ENCODE data around the gene SUMO3. TPM values are rescaled to one million over a fixed set of nuclear protein-coding genes. Genes with fewer than 3 reads are reported as not detected.

The SUMO3 gene
- total RNA-seq, 1 experiment from 2014 or later = 70.3 TPM

- H3K4me3 ChIP-seq (ENCODE audit: low read length) = no peak overlapping the region
- no peaks in the 10 kb centered on the region for H3K9me3 ChIP-seq (ENCODE audit: low read length)
- no peak overlapping the region for H3K4me2 ChIP-seq (ENCODE audit: low read depth, low read length, poor library complexity, severe bottlenecking)
- peaks cover 16% of the 10 kb centered on the region for H3K79me2 ChIP-seq (ENCODE audit: low read length)
- H3K27ac ChIP-seq (ENCODE audit: low read length) = no peak overlapping the region
- no peak for DNase-seq
- H3K4me1 ChIP-seq (ENCODE audit: low read length) = no peaks in the 10 kb centered on the region
- H3K36me3 ChIP-seq (ENCODE audit: insufficient read depth, low read length) = no peaks in the 10 kb centered on the region
- no peak overlapping the region for H3K9ac ChIP-seq (ENCODE audit: low read length)
- no peak overlapping the region for H2AFZ ChIP-seq (ENCODE audit: low read length)
- H3K27me3 ChIP-seq (ENCODE audit: low read length) = no peaks in the 10 kb centered on the region
- 0 out of 2 replicates have a peak, but pooled peaks cover 9% of the 10 kb centered on the region for H4K20me1 ChIP-seq (ENCODE audit: insufficient read depth, low read depth, low read length)
- H3K9me2 ChIP-seq (replicated peaks; ENCODE audit: insufficient read depth, low read length) = no peaks in the 10 kb centered on the region
These were observed 39.4 kb upstream of the SUMO3 start for GRCh38 chr21:44857127-44857892.

- Histone ChIP-seq H3K9me2 (replicated peaks; ENCODE audit: insufficient read depth, low read length) (no peaks in the 10 kb centered on the region), H3K4me3 (ENCODE audit: low read length) (no peak overlapping the region), H3K4me1 (ENCODE audit: low read length) (no peaks in the 10 kb centered on the region), H3K27ac (ENCODE audit: low read length) (no peak overlapping the region), H3K36me3 (ENCODE audit: insufficient read depth, low read length) (0 out of 2 replicates have a peak, but pooled peaks cover 3% of the 10 kb centered on the region), H2AFZ (ENCODE audit: low read length) (no peak overlapping the region), H3K79me2 (ENCODE audit: low read length) (0 out of 2 replicates have a peak, but pooled peaks cover 12% of the 10 kb centered on the region), H4K20me1 (ENCODE audit: insufficient read depth, low read depth, low read length) (0 out of 2 replicates have a peak, but pooled peaks cover 9% of the 10 kb centered on the region), H3K9me3 (ENCODE audit: low read length) (no peaks in the 10 kb centered on the region), H3K4me2 (ENCODE audit: low read depth, low read length, poor library complexity, severe bottlenecking) (no peak overlapping the region), H3K9ac (ENCODE audit: low read length) (no peak overlapping the region), H3K27me3 (ENCODE audit: low read length) (no peaks in the 10 kb centered on the region)
- DNase-seq = no peak
These were observed 38.3 kb upstream of the SUMO3 start for GRCh38 chr21:44856131-44856530.

- Histone ChIP-seq H3K9me2 (replicated peaks; ENCODE audit: insufficient read depth, low read length) (no peaks in the 10 kb centered on the region), H4K20me1 (ENCODE audit: insufficient read depth, low read depth, low read length) (0 out of 2 replicates have a peak, but pooled peaks cover 9% of the 10 kb centered on the region), H3K27me3 (ENCODE audit: low read length) (no peaks in the 10 kb centered on the region), H3K9me3 (ENCODE audit: low read length) (no peaks in the 10 kb centered on the region), H3K36me3 (ENCODE audit: insufficient read depth, low read length) (0 out of 2 replicates have a peak, but pooled peaks cover 6% of the 10 kb centered on the region), H3K9ac (ENCODE audit: low read length) (no peak overlapping the region), H3K79me2 (ENCODE audit: low read length) (0 out of 2 replicates have a peak, but pooled peaks cover 12% of the 10 kb centered on the region), H3K4me2 (ENCODE audit: low read depth, low read length, poor library complexity, severe bottlenecking) (no peak overlapping the region), H2AFZ (ENCODE audit: low read length) (no peak overlapping the region), H3K27ac (ENCODE audit: low read length) (no peak overlapping the region), H3K4me3 (ENCODE audit: low read length) (no peak overlapping the region), H3K4me1 (ENCODE audit: low read length) (no peaks in the 10 kb centered on the region)
- no peak for DNase-seq
These were observed 37.7 kb upstream of the SUMO3 start for GRCh38 chr21:44855572-44855971.

GRCh38 chr21:44854664-44855446, 37.0 kb upstream of the SUMO3 start:
- Histone ChIP-seq H3K9me3 (ENCODE audit: low read length) (no peaks in the 10 kb centered on the region), H3K4me1 (ENCODE audit: low read length) (no peaks in the 10 kb centered on the region), H3K36me3 (ENCODE audit: insufficient read depth, low read length) (peaks cover 7% of the 10 kb centered on the region; the same call in 1 of the 2 replicates), H2AFZ (ENCODE audit: low read length) (no peak overlapping the region), H3K9ac (ENCODE audit: low read length) (no peak overlapping the region), H3K27ac (ENCODE audit: low read length) (no peak overlapping the region), H3K4me3 (ENCODE audit: low read length) (no peak overlapping the region), H3K9me2 (replicated peaks; ENCODE audit: insufficient read depth, low read length) (no peaks in the 10 kb centered on the region), H4K20me1 (ENCODE audit: insufficient read depth, low read depth, low read length) (0 out of 2 replicates have a peak, but pooled peaks cover 9% of the 10 kb centered on the region), H3K27me3 (ENCODE audit: low read length) (no peaks in the 10 kb centered on the region), H3K79me2 (ENCODE audit: low read length) (0 out of 2 replicates have a peak, but pooled peaks cover 12% of the 10 kb centered on the region), H3K4me2 (ENCODE audit: low read depth, low read length, poor library complexity, severe bottlenecking) (no peak overlapping the region)
- no peak for DNase-seq

- H3K79me2 ChIP-seq (ENCODE audit: low read length) = 0 out of 2 replicates have a peak, but pooled peaks cover 9% of the 10 kb centered on the region
These were observed 36.5 kb upstream of the SUMO3 start for GRCh38 chr21:44854391-44854663.

GRCh38 chr21:44853601-44854390, 35.9 kb upstream of the SUMO3 start:
- H3K9me2 ChIP-seq (replicated peaks; ENCODE audit: insufficient read depth, low read length) = no peaks in the 10 kb centered on the region
- no peak for DNase-seq
- no peak overlapping the region for H2AFZ ChIP-seq (ENCODE audit: low read length)
- H3K27me3 ChIP-seq (ENCODE audit: low read length) = no peaks in the 10 kb centered on the region
- no peak overlapping the region for H3K27ac ChIP-seq (ENCODE audit: low read length)
- 0 out of 2 replicates have a peak, but pooled peaks cover 6% of the 10 kb centered on the region for H4K20me1 ChIP-seq (ENCODE audit: insufficient read depth, low read depth, low read length)
- H3K4me3 ChIP-seq (ENCODE audit: low read length) = no peak overlapping the region
- H3K4me1 ChIP-seq (ENCODE audit: low read length) = no peaks in the 10 kb centered on the region
- H3K36me3 ChIP-seq (ENCODE audit: insufficient read depth, low read length) = peaks cover 13% of the 10 kb centered on the region; the same call in 1 of the 2 replicates
- no peak overlapping the region for H3K4me2 ChIP-seq (ENCODE audit: low read depth, low read length, poor library complexity, severe bottlenecking)
- no peaks in the 10 kb centered on the region for H3K9me3 ChIP-seq (ENCODE audit: low read length)
- 0 out of 2 replicates have a peak, but pooled peaks cover 9% of the 10 kb centered on the region for H3K79me2 ChIP-seq (ENCODE audit: low read length)
- no peak overlapping the region for H3K9ac ChIP-seq (ENCODE audit: low read length)

More at GRCh38 chr21:44854391-44854663, 36.5 kb upstream of the SUMO3 start:
- Histone ChIP-seq H2AFZ (ENCODE audit: low read length) (no peak overlapping the region), H4K20me1 (ENCODE audit: insufficient read depth, low read depth, low read length) (0 out of 2 replicates have a peak, but pooled peaks cover 9% of the 10 kb centered on the region), H3K4me1 (ENCODE audit: low read length) (no peaks in the 10 kb centered on the region), H3K36me3 (ENCODE audit: insufficient read depth, low read length) (peaks cover 12% of the 10 kb centered on the region; the same call in 1 of the 2 replicates), H3K27ac (ENCODE audit: low read length) (no peak overlapping the region), H3K9me3 (ENCODE audit: low read length) (no peaks in the 10 kb centered on the region), H3K4me3 (ENCODE audit: low read length) (no peak overlapping the region), H3K4me2 (ENCODE audit: low read depth, low read length, poor library complexity, severe bottlenecking) (no peak overlapping the region), H3K9ac (ENCODE audit: low read length) (no peak overlapping the region), H3K9me2 (replicated peaks; ENCODE audit: insufficient read depth, low read length) (no peaks in the 10 kb centered on the region), H3K27me3 (ENCODE audit: low read length) (no peaks in the 10 kb centered on the region)
- DNase-seq = no peak

- H3K4me1 ChIP-seq (ENCODE audit: low read length) = no peaks in the 10 kb centered on the region
- no peak for DNase-seq
- no peaks in the 10 kb centered on the region for H3K9me3 ChIP-seq (ENCODE audit: low read length)
- 0 out of 2 replicates have a peak, but pooled peaks cover 2% of the 10 kb centered on the region for H4K20me1 ChIP-seq (ENCODE audit: insufficient read depth, low read depth, low read length)
- H3K79me2 ChIP-seq (ENCODE audit: low read length) = 0 out of 2 replicates have a peak, but pooled peaks cover 5% of the 10 kb centered on the region
- no peak overlapping the region for H3K4me3 ChIP-seq (ENCODE audit: low read length)
- no peak overlapping the region for H3K9ac ChIP-seq (ENCODE audit: low read length)
- H3K27ac ChIP-seq (ENCODE audit: low read length) = no peak overlapping the region
- H2AFZ ChIP-seq (ENCODE audit: low read length) = no peak overlapping the region
- H3K27me3 ChIP-seq (ENCODE audit: low read length) = no peaks in the 10 kb centered on the region
- peaks cover 13% of the 10 kb centered on the region; the same call in 1 of the 2 replicates for H3K36me3 ChIP-seq (ENCODE audit: insufficient read depth, low read length)
- no peak overlapping the region for H3K4me2 ChIP-seq (ENCODE audit: low read depth, low read length, poor library complexity, severe bottlenecking)
- no peaks in the 10 kb centered on the region for H3K9me2 ChIP-seq (replicated peaks; ENCODE audit: insufficient read depth, low read length)
These were observed 33.2 kb upstream of the SUMO3 start for GRCh38 chr21:44850905-44851657.

Data from Karpas-422 (cell line).